Endodermal cell (in vitro differentiated cells): ENCODE results near the gene NECTIN3. TPM values are rescaled to one million over a fixed set of nuclear protein-coding genes. Genes with fewer than 3 reads are reported as not detected.

ENCODE experiments used
- DNase-seq: peaks from one replicate; pipeline ENCODE4 v3.0.0-alpha.2; 2017
- H3K27ac ChIP-seq: 2 replicates; pipeline ENCODE4 v1.5.1; 2013; ENCODE audit warnings: mild to moderate bottlenecking, low read depth, low read length, moderate library complexity
- H3K27me3 ChIP-seq: 2 replicates; pipeline ENCODE4 v1.6.1; 2013; ENCODE audit warnings: mild to moderate bottlenecking, low read length, moderate library complexity; ENCODE audit not compliant: insufficient read depth, control insufficient read depth, poor library complexity, severe bottlenecking
- H3K36me3 ChIP-seq: 2 replicates; pipeline ENCODE4 v1.7.0; 2013; ENCODE audit warnings: mild to moderate bottlenecking, low read length, moderate library complexity; ENCODE audit not compliant: control insufficient read depth, insufficient read depth
- H3K4me1 ChIP-seq: one replicate; pipeline ENCODE4 v1.7.0; 2013; ENCODE audit warnings: low read length; ENCODE audit not compliant: control insufficient read depth, insufficient read depth
- H3K4me3 ChIP-seq: 2 replicates; pipeline ENCODE4 v1.5.1; 2013; ENCODE audit warnings: mild to moderate bottlenecking, low read length, moderate library complexity
- H3K9ac ChIP-seq: 2 replicates; pipeline ENCODE4 v1.6.1; 2013; ENCODE audit warnings: mild to moderate bottlenecking, low read length, moderate library complexity; ENCODE audit not compliant: poor library complexity, severe bottlenecking; ENCODE audit errors: extremely low read depth
- H3K9me3 ChIP-seq: 2 replicates; pipeline ENCODE4 v1.6.1; 2013; ENCODE audit warnings: mild to moderate bottlenecking, low read length, moderate library complexity; ENCODE audit not compliant: control insufficient read depth
- H3K27ac Mint-ChIP-seq: 2 replicates; pipeline ENCODE4 v1.8.0; 2020; ENCODE audit warnings: mixed read lengths
- H3K27me3 Mint-ChIP-seq: 2 replicates; pipeline ENCODE4 v1.8.0; 2021; ENCODE audit warnings: mild to moderate bottlenecking, mixed read lengths; ENCODE audit not compliant: insufficient read depth
- H3K36me3 Mint-ChIP-seq: 2 replicates; pipeline ENCODE4 v1.8.0; 2020; ENCODE audit warnings: low read depth, mixed read lengths
- H3K4me1 Mint-ChIP-seq: 2 replicates; pipeline ENCODE4 v1.8.0; 2020; ENCODE audit warnings: mixed read lengths
- H3K4me3 Mint-ChIP-seq: 2 replicates; pipeline ENCODE4 v1.8.0; 2020; ENCODE audit warnings: mild to moderate bottlenecking, moderate library complexity, mixed read lengths
- H3K9me3 Mint-ChIP-seq: 2 replicates; pipeline ENCODE4 v1.8.0; 2020; ENCODE audit warnings: mild to moderate bottlenecking, mixed read lengths
- WGBS, 2 experiments: methylation state at CpG; one replicate each; pipeline versions ENCODE4 v1.1.5 to v1.1.7; 2013; ENCODE audit warnings: missing lambda C conversion rate in 2 of 2, mixed read lengths in 1 of 2; ENCODE audit not compliant: insufficient coverage in 1 of 2, insufficient read length in 1 of 2; 5-methylcytosine and 5-hydroxymethylcytosine counted together
- total RNA-seq, 2 donors: library from RNA; stranded (reverse); fragmentation: NEBNext Ultra II Directional in 1 of 2; extraction: Animal tissue kit (Norgen Biotek cat#: 25700) in 1 of 2; gene quantifications; 2 replicates in 1 of 2; 3 replicates in 1 of 2; pipeline ENCODE4 v1.2.1, GENCODE V29; 2021
- TF ChIP-seq, protein P1 (sequence below): fragments of 200-600 bp; sonication (generic); conservative IDR thresholded peaks from 2 replicates; pipeline ENCODE4 v1.5.0; 2021; ENCODE audit warnings: antibody characterized with exemption, mild to moderate bottlenecking

NECTIN3 gene
- total RNA-seq, 2 donors from 2014 or later = 16.4 to 18.9 TPM

- Mint-ChIP-seq H3K4me1 (peaks cover 16% of the 10 kb centered on the region), H3K9me3 (no peaks in the 10 kb centered on the region), H3K36me3 (no peaks in the 10 kb centered on the region), H3K27me3 (peaks cover 28% of the 10 kb centered on the region), H3K4me3 (no peak overlapping the region), H3K27ac (no peak overlapping the region)
- no peak overlapping the region for H3K4me3 ChIP-seq
- no peak overlapping the region for H3K27ac ChIP-seq
- peaks cover 29% of the 10 kb centered on the region for H3K27me3 ChIP-seq
- 85 to 100% methylated on average over 1 to 2 of the region's 2 CpGs for WGBS, 2 experiments
- no peaks in the 10 kb centered on the region for H3K9me3 ChIP-seq
- no peak for DNase-seq
- H3K9ac ChIP-seq = no peak overlapping the region
- TF ChIP-seq, protein P1, sequence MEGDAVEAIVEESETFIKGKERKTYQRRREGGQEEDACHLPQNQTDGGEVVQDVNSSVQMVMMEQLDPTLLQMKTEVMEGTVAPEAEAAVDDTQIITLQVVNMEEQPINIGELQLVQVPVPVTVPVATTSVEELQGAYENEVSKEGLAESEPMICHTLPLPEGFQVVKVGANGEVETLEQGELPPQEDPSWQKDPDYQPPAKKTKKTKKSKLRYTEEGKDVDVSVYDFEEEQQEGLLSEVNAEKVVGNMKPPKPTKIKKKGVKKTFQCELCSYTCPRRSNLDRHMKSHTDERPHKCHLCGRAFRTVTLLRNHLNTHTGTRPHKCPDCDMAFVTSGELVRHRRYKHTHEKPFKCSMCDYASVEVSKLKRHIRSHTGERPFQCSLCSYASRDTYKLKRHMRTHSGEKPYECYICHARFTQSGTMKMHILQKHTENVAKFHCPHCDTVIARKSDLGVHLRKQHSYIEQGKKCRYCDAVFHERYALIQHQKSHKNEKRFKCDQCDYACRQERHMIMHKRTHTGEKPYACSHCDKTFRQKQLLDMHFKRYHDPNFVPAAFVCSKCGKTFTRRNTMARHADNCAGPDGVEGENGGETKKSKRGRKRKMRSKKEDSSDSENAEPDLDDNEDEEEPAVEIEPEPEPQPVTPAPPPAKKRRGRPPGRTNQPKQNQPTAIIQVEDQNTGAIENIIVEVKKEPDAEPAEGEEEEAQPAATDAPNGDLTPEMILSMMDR = no peak
- no peaks in the 10 kb centered on the region for H3K36me3 ChIP-seq
- H3K4me1 ChIP-seq = no peaks in the 10 kb centered on the region
Observed at GRCh38 chr3:111077369-111077768, 5.8 kb downstream of the NECTIN3 start.

- H3K27ac Mint-ChIP-seq = no peak overlapping the region
- H3K9me3 ChIP-seq = peaks cover 4% of the 10 kb centered on the region
- DNase-seq = no peak
- H3K27me3 Mint-ChIP-seq = no peaks in the 10 kb centered on the region
- no peak overlapping the region for H3K4me3 Mint-ChIP-seq
- no peak overlapping the region for H3K4me3 ChIP-seq
- WGBS, 2 experiments = 77% methylated on average over 1 of the region's 1 CpG; no CpG with 5 or more reads in 1 of the 2 experiments
- H3K9me3 Mint-ChIP-seq = no peaks in the 10 kb centered on the region
- TF ChIP-seq, protein P1 = peak; percentile 79
- H3K4me1 Mint-ChIP-seq = peaks cover 2% of the 10 kb centered on the region
- no peak overlapping the region for H3K27ac ChIP-seq
- peaks cover 5% of the 10 kb centered on the region for H3K27me3 ChIP-seq
- H3K36me3 ChIP-seq = no peaks in the 10 kb centered on the region
- no peaks in the 10 kb centered on the region for H3K4me1 ChIP-seq
- no peaks in the 10 kb centered on the region for H3K36me3 Mint-ChIP-seq
- H3K9ac ChIP-seq = no peak overlapping the region
Observed at GRCh38 chr3:111080413-111080812, 8.8 kb downstream of the NECTIN3 start.

DNA sequence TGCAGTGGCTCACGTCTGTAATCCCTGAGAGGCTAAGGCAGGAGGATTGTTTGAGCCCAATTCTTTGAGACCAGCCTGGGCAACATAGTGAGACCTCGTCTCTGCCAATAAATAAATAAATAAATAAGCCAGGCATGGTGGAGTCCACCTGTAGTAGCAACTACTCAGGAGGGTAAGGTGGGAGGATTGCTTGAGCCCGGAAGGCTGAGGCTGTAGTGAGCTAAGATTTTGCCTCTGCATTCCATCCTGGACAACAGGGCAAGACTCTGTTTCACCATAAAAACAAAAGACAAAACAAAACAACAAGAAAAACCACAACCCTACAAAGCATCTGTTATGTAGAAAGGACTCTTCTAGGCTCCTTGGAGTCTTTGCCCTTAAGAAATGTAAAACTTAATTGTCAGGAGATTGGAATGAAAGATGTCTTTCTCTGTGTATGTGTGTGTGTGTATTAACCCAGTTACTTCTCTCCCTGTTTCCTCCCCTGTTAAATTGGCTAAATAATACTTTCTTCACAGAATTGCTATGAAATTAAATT lies 9.5 kb downstream of the NECTIN3 start:
- Mint-ChIP-seq H3K4me1 (peaks cover 2% of the 10 kb centered on the region), H3K27ac (no peak overlapping the region), H3K4me3 (no peak overlapping the region), H3K9me3 (no peaks in the 10 kb centered on the region), H3K36me3 (no peaks in the 10 kb centered on the region), H3K27me3 (no peaks in the 10 kb centered on the region)
- Histone ChIP-seq H3K27me3 (peaks cover 5% of the 10 kb centered on the region), H3K4me3 (no peak overlapping the region), H3K27ac (no peak overlapping the region), H3K9ac (no peak overlapping the region), H3K36me3 (no peaks in the 10 kb centered on the region), H3K4me1 (no peaks in the 10 kb centered on the region), H3K9me3 (peaks cover 4% of the 10 kb centered on the region)
- TF ChIP-seq, protein P1 = no peak
- DNase-seq = no peak
- WGBS, 2 experiments = 83 to 91% methylated on average over 2 to 3 of the region's 3 CpGs
